ENCODE data around the gene TOLLIP.
"Not testable (repeated sequence)": the region's sequence is repeated elsewhere in the genome, so short reads cannot be mapped to it uniquely, and the experiment has no call there.

TOLLIP gene

GRCh38 chr11:1343391-1344055 lies 34.1 kb upstream of the TOLLIP start:
- DNase-seq = no peak

- no peak for DNase-seq
Observed at GRCh38 chr11:1342946-1343345, 33.5 kb upstream of the TOLLIP start.

- DNase-seq = no peak
Observed at GRCh38 chr11:1341928-1342524, 32.6 kb upstream of the TOLLIP start.

- not testable (repeated sequence) for DNase-seq
Observed at GRCh38 chr11:1341226-1341625, 31.8 kb upstream of the TOLLIP start.

GRCh38 chr11:1340111-1340510 lies 30.7 kb upstream of the TOLLIP start:
- no peak for DNase-seq

GRCh38 chr11:1339066-1339675 lies 29.7 kb upstream of the TOLLIP start:
- no peak for DNase-seq

GRCh38 chr11:1338201-1339065 lies 29.0 kb upstream of the TOLLIP start:
- no peak for DNase-seq

- no peak for DNase-seq
Observed at GRCh38 chr11:1337647-1338007, 28.2 kb upstream of the TOLLIP start.

GRCh38 chr11:1336836-1337646 lies 27.6 kb upstream of the TOLLIP start:
- DNase-seq = peak; percentile 32

- peak; percentile 56 for DNase-seq
Observed at GRCh38 chr11:1335811-1336761, 26.7 kb upstream of the TOLLIP start.

- DNase-seq = no peak
Observed at GRCh38 chr11:1335264-1335810, 25.9 kb upstream of the TOLLIP start.

GRCh38 chr11:1333860-1334259 lies 24.4 kb upstream of the TOLLIP start:
- DNase-seq = no peak

GRCh38 chr11:1333091-1333772 lies 23.8 kb upstream of the TOLLIP start:
- DNase-seq = no peak

- DNase-seq = peak; percentile 55
Observed at GRCh38 chr11:1330473-1330872, 21.0 kb upstream of the TOLLIP start.

GRCh38 chr11:1327064-1327460 lies 17.6 kb upstream of the TOLLIP start:
- DNase-seq = no peak

GRCh38 chr11:1326435-1327063 lies 17.1 kb upstream of the TOLLIP start:
- no peak for DNase-seq

- no peak for DNase-seq
Observed at GRCh38 chr11:1323774-1324173, 14.3 kb upstream of the TOLLIP start.

GRCh38 chr11:1317993-1318392 lies 8.6 kb upstream of the TOLLIP start:
- DNase-seq = no peak

- no peak for DNase-seq
Observed at GRCh38 chr11:1317432-1317831, 8.0 kb upstream of the TOLLIP start.
